Mucosa of rectum (tissue), 2 donors: ENCODE measurements around the gene TCEANC2.

ENCODE experiments used
- H3K27ac ChIP-seq, 2 donors: one replicate each; pipeline ENCODE4 v1.7.0; 2013; ENCODE audit warnings: inconsistent platforms in 2 of 2, low read depth in 2 of 2, low read length in 2 of 2
- H3K27me3 ChIP-seq, 2 donors: one replicate each; pipeline ENCODE4 v1.7.0; 2013; ENCODE audit warnings: low read length in 2 of 2; ENCODE audit not compliant: control insufficient read depth in 2 of 2, insufficient read depth in 2 of 2
- H3K36me3 ChIP-seq, 2 donors: one replicate each; pipeline ENCODE4 v1.7.0; 2013; ENCODE audit warnings: low read length in 2 of 2; ENCODE audit not compliant: control insufficient read depth in 2 of 2, insufficient read depth in 2 of 2
- H3K4me1 ChIP-seq, 2 donors: one replicate each; pipeline ENCODE4 v1.7.0; 2013; ENCODE audit warnings: low read length in 2 of 2, mild to moderate bottlenecking in 1 of 2; ENCODE audit not compliant: control insufficient read depth in 2 of 2, insufficient read depth in 2 of 2
- H3K4me3 ChIP-seq, 2 donors: one replicate each; pipeline ENCODE4 v1.7.0; 2013; ENCODE audit warnings: low read length in 2 of 2
- H3K9ac ChIP-seq, 2 donors: one replicate each; pipeline ENCODE4 v1.7.0; 2013; ENCODE audit warnings: low read length in 2 of 2, low read depth in 1 of 2, mild to moderate bottlenecking in 1 of 2
- H3K9me3 ChIP-seq, 2 donors: one replicate each; pipeline ENCODE4 v1.7.0; 2013; ENCODE audit warnings: low read length in 2 of 2; ENCODE audit not compliant: control insufficient read depth in 2 of 2
- donor health status: healthy.
- donor health status: Normal muscosa, but diverticular disease.

Gene TCEANC2

GRCh38 chr1:54112027-54112426, 58.6 kb downstream of the TCEANC2 start:
- Histone ChIP-seq H3K36me3 (no peaks in the 10 kb centered on the region), H3K9me3 (no peaks in the 10 kb centered on the region), H3K4me1 (no peaks in the 10 kb centered on the region), H3K27ac (no peak overlapping the region), H3K9ac (no peak overlapping the region), H3K27me3 (no peaks in the 10 kb centered on the region), H3K4me3 (no peak overlapping the region)

DNA sequence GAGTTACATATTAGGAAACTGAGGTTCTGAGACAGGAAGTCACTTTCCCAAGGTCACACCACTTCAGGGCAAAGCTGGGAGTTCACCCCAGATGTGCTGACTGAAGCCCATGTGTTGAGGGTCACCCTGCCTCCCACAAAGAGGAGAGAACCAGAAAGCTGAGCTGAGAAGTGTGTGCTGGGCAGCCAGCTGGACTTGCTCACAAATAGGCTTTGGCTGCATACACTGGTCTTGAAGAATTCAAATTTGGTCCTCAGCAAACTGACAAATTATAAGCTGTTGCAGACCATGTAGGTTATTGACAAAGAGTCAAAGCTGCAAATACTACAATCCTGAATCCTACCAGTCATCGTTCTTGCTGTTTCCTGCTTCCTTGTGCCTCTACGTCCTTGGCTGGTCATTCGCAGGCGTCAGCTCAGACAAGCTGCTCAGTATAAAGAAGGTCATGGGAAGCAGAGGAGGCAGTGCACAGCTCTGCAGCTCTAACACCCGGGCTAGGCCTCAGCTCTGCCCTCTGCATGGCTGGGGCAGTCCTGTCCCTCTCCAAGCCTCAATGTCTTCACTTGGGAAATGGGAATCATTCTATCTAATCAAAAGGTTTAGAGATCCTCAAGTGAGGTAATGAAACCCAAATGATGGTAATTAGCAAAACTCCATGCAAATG, 59.4 kb downstream of the TCEANC2 start:
- Histone ChIP-seq H3K9me3 (no peaks in the 10 kb centered on the region), H3K27me3 (no peaks in the 10 kb centered on the region), H3K4me1 (no peaks in the 10 kb centered on the region), H3K36me3 (no peaks in the 10 kb centered on the region), H3K4me3 (no peak overlapping the region), H3K27ac (no peak overlapping the region), H3K9ac (no peak overlapping the region)

DNA sequence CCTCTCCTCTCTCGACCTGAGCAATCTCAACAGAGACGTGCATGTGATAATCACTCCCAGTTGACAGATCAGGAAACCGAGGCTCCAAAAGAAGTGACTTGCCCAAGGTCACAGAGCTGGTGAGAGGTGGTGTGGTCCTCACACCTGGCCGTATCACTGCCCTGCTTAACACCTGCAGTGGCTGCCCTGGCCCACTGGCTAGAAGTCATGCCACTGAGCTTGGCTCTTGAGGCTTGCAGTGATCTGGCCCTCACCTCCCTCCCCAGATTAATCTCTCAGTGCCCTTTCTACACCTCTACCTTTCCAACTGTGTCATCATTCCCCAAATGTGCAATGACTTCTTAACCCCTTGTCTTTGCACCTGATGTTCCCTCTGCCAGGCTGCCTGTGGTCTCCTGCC, 60.6 kb downstream of the TCEANC2 start:
- no peak overlapping the region for H3K4me3 ChIP-seq
- no peak overlapping the region for H3K27ac ChIP-seq
- H3K9ac ChIP-seq, result no peak overlapping the region
- H3K4me1 ChIP-seq, result no peaks in the 10 kb centered on the region
- no peaks in the 10 kb centered on the region for H3K9me3 ChIP-seq
- H3K36me3 ChIP-seq, result no peaks in the 10 kb centered on the region
- no peaks in the 10 kb centered on the region for H3K27me3 ChIP-seq

DNA sequence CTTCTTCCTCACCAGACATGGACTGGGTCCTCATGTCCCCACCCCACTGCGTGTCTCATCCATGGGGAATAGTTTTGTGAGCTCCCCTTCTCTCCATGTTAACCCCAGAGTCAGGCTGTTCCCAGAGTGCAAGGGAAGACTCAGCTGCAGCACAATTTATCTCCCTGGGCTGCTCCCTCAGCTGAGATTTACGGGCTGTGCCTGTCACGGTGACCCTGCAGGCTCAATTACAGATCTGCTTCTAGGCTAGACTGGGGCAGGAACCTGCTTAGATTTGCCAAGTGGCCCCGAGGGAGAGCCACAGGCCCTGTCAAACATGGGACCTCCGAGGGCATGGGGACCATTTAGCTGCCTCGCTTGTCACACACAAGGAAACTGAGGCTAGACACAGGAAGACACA, 61.5 kb downstream of the TCEANC2 start:
- no peak overlapping the region for H3K9ac ChIP-seq
- no peaks in the 10 kb centered on the region for H3K9me3 ChIP-seq
- H3K4me3 ChIP-seq, result no peak overlapping the region
- H3K4me1 ChIP-seq, result no peaks in the 10 kb centered on the region
- no peaks in the 10 kb centered on the region for H3K36me3 ChIP-seq
- H3K27ac ChIP-seq, result no peak overlapping the region
- no peaks in the 10 kb centered on the region for H3K27me3 ChIP-seq

DNA sequence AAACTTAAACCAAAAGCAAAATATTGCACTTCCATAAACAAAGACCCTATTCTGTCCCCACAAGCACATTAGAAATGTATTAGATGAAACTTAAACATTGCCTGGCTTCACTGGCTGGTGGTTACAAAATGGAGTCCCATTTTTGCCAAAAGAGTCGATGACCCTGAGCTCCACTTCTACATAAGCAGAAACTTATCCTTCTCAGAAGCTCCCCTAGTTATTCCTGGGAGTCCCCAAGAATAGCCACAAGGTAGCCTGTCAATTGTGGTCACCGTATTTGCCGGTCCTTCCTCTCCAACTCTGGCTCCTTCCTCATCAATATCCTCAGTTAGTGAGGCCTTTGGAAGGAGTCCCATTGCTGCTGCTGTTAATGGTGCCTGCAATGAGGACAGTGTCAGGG, 62.1 kb downstream of the TCEANC2 start:
- H3K4me3 ChIP-seq, result no peak overlapping the region
- no peak overlapping the region for H3K9ac ChIP-seq
- H3K4me1 ChIP-seq, result peaks cover 0 to 1% of the 10 kb centered on the region in 2 donors
- H3K36me3 ChIP-seq, result no peaks in the 10 kb centered on the region
- no peaks in the 10 kb centered on the region for H3K9me3 ChIP-seq
- no peak overlapping the region for H3K27ac ChIP-seq
- peaks cover 2 to 6% of the 10 kb centered on the region in 2 donors for H3K27me3 ChIP-seq

- Histone ChIP-seq H3K27me3 (peaks cover 2 to 7% of the 10 kb centered on the region in 2 donors), H3K9me3 (no peaks in the 10 kb centered on the region), H3K9ac (no peak overlapping the region), H3K4me3 (no peak overlapping the region), H3K4me1 (peaks cover 7 to 15% of the 10 kb centered on the region in 2 donors), H3K27ac (no peak overlapping the region), H3K36me3 (no peaks in the 10 kb centered on the region)
These were observed 64.6 kb downstream of the TCEANC2 start for GRCh38 chr1:54117815-54118563.

DNA sequence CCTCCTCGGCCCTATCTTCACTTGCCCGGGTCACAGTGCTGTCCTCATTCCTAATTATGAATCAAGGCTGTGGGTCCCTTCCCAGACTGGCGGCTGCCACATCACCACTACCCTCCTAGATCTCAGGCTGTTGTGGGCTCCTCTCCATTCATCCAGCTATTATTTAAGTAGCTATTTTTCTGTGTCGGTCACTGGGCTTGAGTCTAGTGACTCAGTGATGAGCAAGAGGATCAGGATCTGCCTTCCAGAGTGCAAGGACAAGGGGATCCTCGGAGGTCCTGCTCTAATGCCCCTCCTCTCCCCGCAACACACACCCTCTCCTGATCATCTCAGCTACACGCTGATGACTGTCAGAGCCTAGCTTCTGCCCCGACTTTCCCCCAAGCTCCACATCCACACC, 65.3 kb downstream of the TCEANC2 start:
- Histone ChIP-seq H3K27ac (no peak overlapping the region), H3K4me3 (no peak overlapping the region), H3K4me1 (peaks cover 7 to 18% of the 10 kb centered on the region in 2 donors), H3K36me3 (no peaks in the 10 kb centered on the region), H3K27me3 (peaks cover 2 to 7% of the 10 kb centered on the region in 2 donors), H3K9me3 (no peaks in the 10 kb centered on the region), H3K9ac (no peak overlapping the region)

DNA sequence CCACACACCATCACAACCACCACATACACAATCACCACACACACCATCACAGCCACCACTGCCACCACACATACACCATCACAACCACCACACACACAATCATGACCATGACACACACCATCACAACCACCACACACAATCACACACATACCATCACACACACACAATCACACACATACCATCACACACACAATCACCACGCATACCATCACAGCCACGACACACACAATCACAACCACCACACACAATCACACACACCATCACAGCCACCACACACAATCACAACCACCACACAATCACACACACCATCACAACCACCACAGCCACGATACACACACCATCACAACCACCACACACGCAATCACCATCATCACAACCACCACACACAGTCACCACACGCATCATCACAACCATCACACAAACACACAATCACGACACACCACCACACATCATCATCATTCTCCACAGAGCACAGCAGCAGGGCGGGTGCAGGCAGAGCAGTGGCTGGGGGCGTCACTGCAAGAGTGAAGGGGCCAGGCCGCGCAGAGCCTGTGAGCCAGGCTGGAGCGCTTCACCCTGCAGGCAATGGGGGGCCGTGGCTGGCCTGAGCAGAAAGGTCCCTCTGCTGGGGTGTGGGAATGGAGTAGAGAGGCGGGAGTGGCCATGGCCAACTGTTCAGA, 66.8 kb downstream of the TCEANC2 start:
- H3K9ac ChIP-seq, result no peak overlapping the region
- H3K9me3 ChIP-seq, result no peaks in the 10 kb centered on the region
- H3K4me1 ChIP-seq, result peaks cover 15 to 33% of the 10 kb centered on the region in 2 donors
- H3K27me3 ChIP-seq, result peaks cover 2 to 7% of the 10 kb centered on the region in 2 donors
- H3K4me3 ChIP-seq, result no peak overlapping the region
- H3K27ac ChIP-seq, result no peak overlapping the region
- H3K36me3 ChIP-seq, result no peaks in the 10 kb centered on the region

GRCh38 chr1:54120698-54121481, 67.5 kb downstream of the TCEANC2 start:
- H3K36me3 ChIP-seq, result no peaks in the 10 kb centered on the region
- H3K27ac ChIP-seq, result peak overlapping the region in 1 of 2 donors; percentile 3
- H3K4me3 ChIP-seq, result peak overlapping the region; percentile 41 to 44
- no peaks in the 10 kb centered on the region for H3K9me3 ChIP-seq
- peak overlapping the region; percentile 3 to 53 for H3K9ac ChIP-seq
- peaks cover 2 to 7% of the 10 kb centered on the region in 2 donors for H3K27me3 ChIP-seq
- peaks cover 15 to 33% of the 10 kb centered on the region in 2 donors for H3K4me1 ChIP-seq
